IMR-90 (cell line): ENCODE measurements around the gene ELMO1. TPM values are rescaled to one million over a fixed set of nuclear protein-coding genes. Genes with fewer than 3 reads are reported as not detected.

Experiments
- ATAC-seq: fragments of 200-7000 bp; cut with Tn5 transposase; 2 replicates; pipeline ENCODE4 v1.9.1; 2020; ENCODE audit warnings: low read depth, mild to moderate bottlenecking, moderate library complexity
- BruUV-seq: library from RNA; stranded (reverse); fragments of 400-500 nt; replicated peaks from 2 replicates; lab custom pipeline; 2021; lab: Mats Ljungman, UMichigan
- CTCF ChIA-PET: fragments of 300-600 bp; formaldehyde crosslinking; extraction: SDS; loops from one replicate; lab custom pipeline; 2021; ENCODE audit warnings: antibody characterized with exemption; lab: Yijun Ruan, JAX
- POLR2A ChIA-PET: fragments of 300-600 bp; sonication (Branson Sonifier 250); formaldehyde crosslinking; loops from one replicate; lab custom pipeline; 2022; ENCODE audit warnings: antibody characterized with exemption; ENCODE audit not compliant: unreplicated experiment; lab: Charles Lee
- DNase-seq: peaks from one replicate; pipeline ENCODE4 v3.0.0; 2013
- H2AFZ ChIP-seq: replicated peaks from 2 replicates; pipeline ENCODE3; 2013; ENCODE audit warnings: low read length, mild to moderate bottlenecking; ENCODE audit not compliant: poor library complexity
- H2AK5ac ChIP-seq: 2 replicates; pipeline ENCODE4 v1.6.1; 2013; ENCODE audit warnings: low read depth, low read length, inconsistent platforms
- H2AK9ac ChIP-seq: replicated peaks from 2 replicates; pipeline ENCODE3; 2013; ENCODE audit warnings: mild to moderate bottlenecking, low read depth, low read length, moderate library complexity; ENCODE audit not compliant: poor library complexity
- H2BK120ac ChIP-seq: 2 replicates; pipeline ENCODE4 v1.6.1; 2013; ENCODE audit warnings: low read depth, low read length, inconsistent platforms
- H2BK15ac ChIP-seq: 3 replicates; pipeline ENCODE4 v1.6.1; 2013; ENCODE audit warnings: low read depth, low read length, inconsistent platforms
- H2BK20ac ChIP-seq: 2 replicates; pipeline ENCODE4 v1.6.1; 2013; ENCODE audit warnings: low read depth, mild to moderate bottlenecking, inconsistent platforms, low read length, moderate library complexity
- H2BK5ac ChIP-seq: 2 replicates; pipeline ENCODE4 v1.6.1; 2013; ENCODE audit warnings: mild to moderate bottlenecking, low read depth, low read length, inconsistent platforms; ENCODE audit not compliant: poor library complexity, severe bottlenecking
- H3K14ac ChIP-seq: replicated peaks from 2 replicates; pipeline ENCODE4 v1.6.1; 2013; ENCODE audit warnings: low read depth, low read length, inconsistent platforms
- H3K18ac ChIP-seq: 2 replicates; pipeline ENCODE4 v1.6.1; 2013; ENCODE audit warnings: low read depth, low read length, control low read depth
- H3K23ac ChIP-seq: 2 replicates; pipeline ENCODE4 v1.6.1; 2013; ENCODE audit warnings: low read depth, low read length, inconsistent platforms
- H3K27ac ChIP-seq: 2 replicates; pipeline ENCODE4 v1.5.1; 2013; ENCODE audit warnings: mild to moderate bottlenecking, control low read depth, low read length; ENCODE audit not compliant: insufficient read depth
- H3K27me3 ChIP-seq: 2 replicates; pipeline ENCODE4 v1.6.1; 2013; ENCODE audit warnings: low read length; ENCODE audit not compliant: control insufficient read depth, insufficient read depth
- H3K36me3 ChIP-seq: 2 replicates; pipeline ENCODE4 v1.6.1; 2013; ENCODE audit warnings: low read length, mixed read lengths; ENCODE audit not compliant: control insufficient read depth, insufficient read depth
- H3K4ac ChIP-seq: 2 replicates; pipeline ENCODE4 v1.6.1; 2013; ENCODE audit warnings: low read depth, low read length, inconsistent platforms
- H3K4me1 ChIP-seq: 2 replicates; pipeline ENCODE4 v1.6.1; 2013; ENCODE audit warnings: low read length, mixed read lengths; ENCODE audit not compliant: control insufficient read depth, insufficient read depth
- H3K4me2 ChIP-seq: 2 replicates; pipeline ENCODE4 v1.6.1; 2013; ENCODE audit warnings: low read depth, mild to moderate bottlenecking, control low read depth, low read length, moderate library complexity
- H3K4me3 ChIP-seq: 2 replicates; pipeline ENCODE4 v1.5.1; 2013; ENCODE audit warnings: low read depth, mild to moderate bottlenecking, control low read depth, low read length, moderate library complexity; ENCODE audit not compliant: insufficient read depth
- H3K56ac ChIP-seq: 2 replicates; pipeline ENCODE4 v1.6.1; 2013; ENCODE audit warnings: low read length, inconsistent platforms; ENCODE audit not compliant: insufficient read depth; ENCODE audit errors: extremely low read depth
- H3K79me1 ChIP-seq, 2 experiments: 2 replicates each; pipeline ENCODE4 v1.6.1; 2013; ENCODE audit warnings: low read length in 2 of 2, inconsistent platforms in 1 of 2, low read depth in 1 of 2
- H3K9ac ChIP-seq: 2 replicates; pipeline ENCODE4 v1.6.1; 2013; ENCODE audit warnings: low read depth, low read length, control low read depth
- H3K9me1 ChIP-seq: 2 replicates; pipeline ENCODE4 v1.6.1; 2013; ENCODE audit warnings: low read length, inconsistent platforms; ENCODE audit not compliant: insufficient read depth
- H3K9me3 ChIP-seq: 2 replicates; pipeline ENCODE4 v1.6.1; 2013; ENCODE audit warnings: low read length; ENCODE audit not compliant: control insufficient read depth, insufficient read depth
- H4K20me1 ChIP-seq: 2 replicates; pipeline ENCODE4 v1.6.1; 2013; ENCODE audit warnings: low read length, inconsistent platforms; ENCODE audit not compliant: insufficient read depth
- H4K5ac ChIP-seq: 2 replicates; pipeline ENCODE4 v1.6.1; 2013; ENCODE audit warnings: mild to moderate bottlenecking, low read depth, low read length, control low read depth
- H4K8ac ChIP-seq, 2 experiments: 2 replicates each; pipeline ENCODE4 v1.6.1; 2013; ENCODE audit warnings: low read depth in 2 of 2, low read length in 2 of 2, control low read depth in 1 of 2, inconsistent platforms in 1 of 2
- H4K91ac ChIP-seq: 2 replicates; pipeline ENCODE4 v1.6.1; 2013; ENCODE audit warnings: low read depth, low read length, inconsistent platforms; ENCODE audit not compliant: insufficient read depth
- CHD1 ChIP-seq: IDR thresholded peaks from 2 replicates; pipeline ENCODE4 v1.6.1; 2012; ENCODE audit warnings: low read depth, low read length, improper control_type of control experiment
- FOS ChIP-seq: fragments of 150-350 bp; IDR thresholded peaks from 2 replicates; pipeline ENCODE4 v1.6.1; 2016; ENCODE audit warnings: low read depth, low read length
- MAFK ChIP-seq: IDR thresholded peaks from 2 replicates; pipeline ENCODE4 v1.6.1; 2012; ENCODE audit warnings: low read depth, low read length, improper control_type of control experiment
- MAZ ChIP-seq: IDR thresholded peaks from 2 replicates; pipeline ENCODE4 v1.6.1; 2012; ENCODE audit warnings: low read depth, mild to moderate bottlenecking, low read length, improper control_type of control experiment, moderate library complexity, borderline replicate concordance
- MXI1 ChIP-seq: IDR thresholded peaks from 2 replicates; pipeline ENCODE4 v1.6.1; 2012; ENCODE audit warnings: low read depth, mild to moderate bottlenecking, low read length, moderate library complexity, borderline replicate concordance
- POLR2A ChIP-seq: IDR thresholded peaks from 2 replicates; pipeline ENCODE4 v1.6.1; 2012; ENCODE audit warnings: mild to moderate bottlenecking, low read depth, low read length
- RAD21 ChIP-seq: IDR thresholded peaks from 2 replicates; pipeline ENCODE4 v1.6.1; 2012; ENCODE audit warnings: low read length, improper control_type of control experiment
- WGBS, 2 experiments: methylation state at CpG; one replicate each; pipeline versions ENCODE4 v1.1.5 to v1.1.7; 2013; ENCODE audit warnings: missing lambda C conversion rate in 2 of 2; ENCODE audit not compliant: insufficient read length in 1 of 2; ENCODE audit errors: extremely low coverage in 2 of 2; 5-methylcytosine and 5-hydroxymethylcytosine counted together
- dilution Hi-C: fragments of 300-500 bp; cut with HindIII; formaldehyde crosslinking; loops from one replicate; pipeline ENCODE4 v1.14.3; 2018; ENCODE audit warnings: low sequenced_read_pairs; ENCODE audit not compliant: unreplicated experiment
- in situ Hi-C: fragments of 300-500 bp; cut with MboI; formaldehyde crosslinking; loops from 3 replicates; pipeline ENCODE4 v1.14.3; 2019; ENCODE audit warnings: low sequenced_read_pairs, inconsistent platforms, mixed read lengths
- intact Hi-C: fragments of 100-400 bp; cut with micrococcal nuclease; formaldehyde crosslinking; loops from 2 replicates; pipeline ENCODE4 v1.10.0; 2022
- polyA plus RNA-seq, 3 experiments: library from polyadenylated mRNA; depleted of rRNA; stranded (reverse); fragments of >200 nt; gene quantifications; 2 replicates each; pipeline ENCODE4 v1.2.3, GENCODE V29; 2012; ENCODE audit warnings: low replicate concordance in 1 of 3
- total RNA-seq: library from RNA; depleted of rRNA; stranded (reverse); fragments of >200 nt; gene quantifications from 2 replicates; pipeline ENCODE4 v1.2.3, GENCODE V29; 2012
- TF ChIP-seq, protein P1 (sequence below): fragments of 150-350 bp; IDR thresholded peaks from 2 replicates; pipeline ENCODE4 v1.6.1; 2016; ENCODE audit warnings: low read depth, mild to moderate bottlenecking, low read length, moderate library complexity, borderline replicate concordance
- TF ChIP-seq, protein P2 (sequence below): conservative IDR thresholded peaks from 2 replicates; pipeline ENCODE4 v1.5.1; 2012; ENCODE audit warnings: mild to moderate bottlenecking, low read depth, low read length, improper control_type of control experiment
- TF ChIP-seq, protein P3 (sequence below): fragments of 150-350 bp; IDR thresholded peaks from 2 replicates; pipeline ENCODE4 v1.6.1; 2017; ENCODE audit warnings: mild to moderate bottlenecking, antibody characterized with exemption, low read length, low read depth

The ELMO1 gene
- total and polyA plus RNA-seq, 2 of the 4 experiments (the other 2 are of a cell fraction), result 0.03 TPM; not detected in 1

GRCh38 chr7:37450035-37450434, 1.4 kb upstream of the ELMO1 start:
- ATAC-seq (no peak), DNase-seq (no peak)
- Histone ChIP-seq H3K9me1 (no peaks in the 10 kb centered on the region), H2AK5ac (no peak overlapping the region), H2AFZ (no peak overlapping the region), H2BK5ac (no peak overlapping the region), H4K20me1 (no peaks in the 10 kb centered on the region), H4K8ac (no peak overlapping the region), H2AK9ac (no peak overlapping the region), H3K23ac (no peak overlapping the region), H3K4me1 (no peaks in the 10 kb centered on the region), H3K18ac (no peak overlapping the region), H3K14ac (no peak overlapping the region), H2BK20ac (no peak overlapping the region), H3K79me1 (no peaks in the 10 kb centered on the region), H2BK120ac (no peak overlapping the region), H3K4me2 (no peak overlapping the region), H3K36me3 (no peaks in the 10 kb centered on the region), H3K4me3 (no peak overlapping the region), H3K9ac (no peak overlapping the region), H3K4ac (no peak overlapping the region), H4K5ac (no peak overlapping the region), H3K56ac (no peak overlapping the region), H3K27me3 (peaks cover 4% of the 10 kb centered on the region; the same call in 1 of the 2 replicates), H3K27ac (no peak overlapping the region), H4K91ac (no peak overlapping the region), H2BK15ac (no peak overlapping the region), H3K9me3 (peaks cover 2% of the 10 kb centered on the region; the same call in 1 of the 2 replicates)
- dilution Hi-C loops, result no loop called here
- CTCF ChIA-PET, result no interaction called here
- TF ChIP-seq FOS, result no peak
- TF ChIP-seq MAFK, result no peak
- TF ChIP-seq CHD1, result no peak
- TF ChIP-seq RAD21, result no peak
- TF ChIP-seq MXI1, result no peak
- TF ChIP-seq, protein P1, sequence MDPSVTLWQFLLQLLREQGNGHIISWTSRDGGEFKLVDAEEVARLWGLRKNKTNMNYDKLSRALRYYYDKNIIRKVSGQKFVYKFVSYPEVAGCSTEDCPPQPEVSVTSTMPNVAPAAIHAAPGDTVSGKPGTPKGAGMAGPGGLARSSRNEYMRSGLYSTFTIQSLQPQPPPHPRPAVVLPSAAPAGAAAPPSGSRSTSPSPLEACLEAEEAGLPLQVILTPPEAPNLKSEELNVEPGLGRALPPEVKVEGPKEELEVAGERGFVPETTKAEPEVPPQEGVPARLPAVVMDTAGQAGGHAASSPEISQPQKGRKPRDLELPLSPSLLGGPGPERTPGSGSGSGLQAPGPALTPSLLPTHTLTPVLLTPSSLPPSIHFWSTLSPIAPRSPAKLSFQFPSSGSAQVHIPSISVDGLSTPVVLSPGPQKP, result no peak
- TF ChIP-seq MAZ, result no peak
- TF ChIP-seq, protein P2, sequence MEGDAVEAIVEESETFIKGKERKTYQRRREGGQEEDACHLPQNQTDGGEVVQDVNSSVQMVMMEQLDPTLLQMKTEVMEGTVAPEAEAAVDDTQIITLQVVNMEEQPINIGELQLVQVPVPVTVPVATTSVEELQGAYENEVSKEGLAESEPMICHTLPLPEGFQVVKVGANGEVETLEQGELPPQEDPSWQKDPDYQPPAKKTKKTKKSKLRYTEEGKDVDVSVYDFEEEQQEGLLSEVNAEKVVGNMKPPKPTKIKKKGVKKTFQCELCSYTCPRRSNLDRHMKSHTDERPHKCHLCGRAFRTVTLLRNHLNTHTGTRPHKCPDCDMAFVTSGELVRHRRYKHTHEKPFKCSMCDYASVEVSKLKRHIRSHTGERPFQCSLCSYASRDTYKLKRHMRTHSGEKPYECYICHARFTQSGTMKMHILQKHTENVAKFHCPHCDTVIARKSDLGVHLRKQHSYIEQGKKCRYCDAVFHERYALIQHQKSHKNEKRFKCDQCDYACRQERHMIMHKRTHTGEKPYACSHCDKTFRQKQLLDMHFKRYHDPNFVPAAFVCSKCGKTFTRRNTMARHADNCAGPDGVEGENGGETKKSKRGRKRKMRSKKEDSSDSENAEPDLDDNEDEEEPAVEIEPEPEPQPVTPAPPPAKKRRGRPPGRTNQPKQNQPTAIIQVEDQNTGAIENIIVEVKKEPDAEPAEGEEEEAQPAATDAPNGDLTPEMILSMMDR, result no peak
- TF ChIP-seq, protein P3, sequence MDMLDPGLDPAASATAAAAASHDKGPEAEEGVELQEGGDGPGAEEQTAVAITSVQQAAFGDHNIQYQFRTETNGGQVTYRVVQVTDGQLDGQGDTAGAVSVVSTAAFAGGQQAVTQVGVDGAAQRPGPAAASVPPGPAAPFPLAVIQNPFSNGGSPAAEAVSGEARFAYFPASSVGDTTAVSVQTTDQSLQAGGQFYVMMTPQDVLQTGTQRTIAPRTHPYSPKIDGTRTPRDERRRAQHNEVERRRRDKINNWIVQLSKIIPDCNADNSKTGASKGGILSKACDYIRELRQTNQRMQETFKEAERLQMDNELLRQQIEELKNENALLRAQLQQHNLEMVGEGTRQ, result no peak
- no peak for TF ChIP-seq POLR2A
- intact Hi-C loops, result no loop called here
- no TSS peak for BruUV-seq
- in situ Hi-C loops, result no loop called here
- POLR2A ChIA-PET, result no interaction called here
- WGBS, 2 experiments, result no CpG with 5 or more reads among the region's 3 CpGs
